Astrocyte (in vitro differentiated cells and primary cell): ENCODE data around the gene OR10A2. TPM values are rescaled to one million over a fixed set of nuclear protein-coding genes. Genes with fewer than 3 reads are reported as not detected.

Experiments used
- DNase-seq: peaks from one replicate; pipeline ENCODE4 v3.0.0-alpha.2; 2010; ENCODE audit warnings: low read depth
- FAIRE-seq: peaks from 2 replicates; lab custom pipeline; 2011; peaks lifted over from hg19 to GRCh38; lab: Jason Lieb, UNC
- H2AFZ ChIP-seq: 2 replicates; pipeline ENCODE4 v1.6.0; 2012; ENCODE audit warnings: low read depth, low read length, inconsistent platforms
- H3K27ac ChIP-seq: 2 replicates; pipeline ENCODE4 v1.5.1; 2011; ENCODE audit warnings: low read depth, low read length, inconsistent platforms
- H3K27me3 ChIP-seq: 2 replicates; pipeline ENCODE4 v1.6.0; 2011; ENCODE audit warnings: low read length, inconsistent platforms; ENCODE audit not compliant: insufficient read depth
- H3K36me3 ChIP-seq: 2 replicates; pipeline ENCODE4 v1.5.1; 2011; ENCODE audit warnings: low read length, inconsistent platforms; ENCODE audit not compliant: insufficient read depth
- H3K4me1 ChIP-seq: 2 replicates; pipeline ENCODE4 v1.5.1; 2011; ENCODE audit warnings: low read length, inconsistent platforms; ENCODE audit not compliant: insufficient read depth
- H3K4me2 ChIP-seq: 2 replicates; pipeline ENCODE4 v1.6.0; 2012; ENCODE audit warnings: low read length, inconsistent platforms
- H3K4me3 ChIP-seq: 2 replicates; pipeline ENCODE4 v1.5.1; 2011; ENCODE audit warnings: low read depth, mild to moderate bottlenecking, low read length, inconsistent platforms; ENCODE audit not compliant: insufficient read depth
- H3K79me2 ChIP-seq: 2 replicates; pipeline ENCODE4 v1.6.0; 2012; ENCODE audit warnings: mild to moderate bottlenecking, low read length, inconsistent platforms; ENCODE audit not compliant: insufficient read depth
- H3K9ac ChIP-seq: 2 replicates; pipeline ENCODE4 v1.6.0; 2012; ENCODE audit warnings: mild to moderate bottlenecking, low read length, inconsistent platforms
- H3K9me3 ChIP-seq: 2 replicates; pipeline ENCODE4 v1.5.1; 2012; ENCODE audit warnings: low read depth, mild to moderate bottlenecking, low read length, inconsistent platforms; ENCODE audit not compliant: insufficient read depth
- H4K20me1 ChIP-seq: 2 replicates; pipeline ENCODE4 v1.6.0; 2012; ENCODE audit warnings: low read length, inconsistent platforms; ENCODE audit not compliant: insufficient read depth
- H3K27ac Mint-ChIP-seq: one replicate; pipeline ENCODE4 v1.8.0; 2021; ENCODE audit warnings: mild to moderate bottlenecking, mixed read lengths; ENCODE audit not compliant: unreplicated experiment
- H3K27me3 Mint-ChIP-seq: one replicate; pipeline ENCODE4 v1.8.0; 2021; ENCODE audit warnings: low read depth, mixed read lengths; ENCODE audit not compliant: unreplicated experiment
- H3K36me3 Mint-ChIP-seq: one replicate; pipeline ENCODE4 v1.8.0; 2021; ENCODE audit warnings: low read depth, mixed read lengths; ENCODE audit not compliant: unreplicated experiment
- H3K4me1 Mint-ChIP-seq: one replicate; pipeline ENCODE4 v1.8.0; 2021; ENCODE audit warnings: low read depth, mixed read lengths; ENCODE audit not compliant: unreplicated experiment
- H3K4me3 Mint-ChIP-seq: one replicate; pipeline ENCODE4 v1.8.0; 2021; ENCODE audit warnings: mild to moderate bottlenecking, moderate library complexity, mixed read lengths; ENCODE audit not compliant: unreplicated experiment
- H3K9me3 Mint-ChIP-seq: one replicate; pipeline ENCODE4 v1.8.0; 2021; ENCODE audit warnings: mild to moderate bottlenecking, mixed read lengths; ENCODE audit not compliant: unreplicated experiment
- CTCF ChIP-seq: IDR thresholded peaks from 2 replicates; pipeline ENCODE4 v1.5.1; 2011; ENCODE audit warnings: low read depth, mild to moderate bottlenecking, inconsistent platforms, low read length, moderate library complexity; ENCODE audit not compliant: insufficient read depth
- EZH2 ChIP-seq: IDR thresholded peaks from 2 replicates; pipeline ENCODE4 v1.6.1; 2012; ENCODE audit warnings: mild to moderate bottlenecking, low read length, inconsistent platforms; ENCODE audit not compliant: insufficient read depth
- total RNA-seq: library from RNA; stranded (reverse); gene quantifications from 2 replicates; pipeline ENCODE4 v1.2.1, GENCODE V29; 2021

The OR10A2 gene
- total RNA-seq, 1 donor from 2014 or later, result not detected

- Histone ChIP-seq H3K4me3 (no peak overlapping the region), H3K4me2 (no peak overlapping the region), H3K27me3 (no peaks in the 10 kb centered on the region), H4K20me1 (no peaks in the 10 kb centered on the region), H3K27ac (no peak overlapping the region), H3K4me1 (no peaks in the 10 kb centered on the region), H3K36me3 (no peaks in the 10 kb centered on the region), H3K9ac (no peak overlapping the region), H3K79me2 (no peaks in the 10 kb centered on the region), H2AFZ (no peak overlapping the region), H3K9me3 (no peaks in the 10 kb centered on the region)
- DNase-seq (peak; percentile 14), FAIRE-seq (no peak)
- Mint-ChIP-seq H3K27me3 (no peaks in the 10 kb centered on the region), H3K4me3 (no peak overlapping the region), H3K4me1 (no peaks in the 10 kb centered on the region), H3K9me3 (no peaks in the 10 kb centered on the region), H3K36me3 (no peaks in the 10 kb centered on the region), H3K27ac (no peak overlapping the region)
- no peak for TF ChIP-seq EZH2
- TF ChIP-seq CTCF, result no peak
Observed at GRCh38 chr11:6911948-6912347, 49.1 kb downstream of the OR10A2 start.

- H3K9me3 ChIP-seq, result no peaks in the 10 kb centered on the region
- no peak overlapping the region for H3K27ac ChIP-seq
- no peak overlapping the region for H3K4me3 ChIP-seq
- Mint-ChIP-seq H3K36me3 (no peaks in the 10 kb centered on the region), H3K9me3 (no peaks in the 10 kb centered on the region), H3K27ac (no peak overlapping the region), H3K4me1 (no peaks in the 10 kb centered on the region), H3K27me3 (no peaks in the 10 kb centered on the region), H3K4me3 (no peak overlapping the region)
- H3K9ac ChIP-seq, result no peak overlapping the region
- H3K79me2 ChIP-seq, result no peaks in the 10 kb centered on the region
- no peaks in the 10 kb centered on the region for H3K36me3 ChIP-seq
- TF ChIP-seq EZH2, result no peak
- no peak overlapping the region for H3K4me2 ChIP-seq
- H3K4me1 ChIP-seq, result no peaks in the 10 kb centered on the region
- FAIRE-seq (no peak), DNase-seq (no peak)
- H2AFZ ChIP-seq, result no peak overlapping the region
- H4K20me1 ChIP-seq, result no peaks in the 10 kb centered on the region
- H3K27me3 ChIP-seq, result no peaks in the 10 kb centered on the region
Observed at GRCh38 chr11:6919698-6920097, 56.8 kb downstream of the OR10A2 start.

GRCh38 chr11:6920702-6921101, 57.8 kb downstream of the OR10A2 start, which contains the start of gene OR2D3:
Gene OR2D3, plus strand, starts transcription at chr11:6921002. Its CDS starts 0 bp downstream, at chr11:6921002.
- no peak within 1 kb of the TSS for H3K4me3 ChIP-seq
- no peak for FAIRE-seq
- Mint-ChIP-seq H3K27me3 (no peaks in the 10 kb centered on the region), H3K4me1 (no peaks in the 10 kb centered on the region), H3K9me3 (no peaks in the 10 kb centered on the region), H3K27ac (no peak within 1 kb of the TSS), H3K36me3 (no peaks in the 10 kb centered on the region), H3K4me3 (no peak within 1 kb of the TSS)
- TF ChIP-seq CTCF (no peak), EZH2 (no peak)
- H4K20me1 ChIP-seq, result no peaks in the 10 kb centered on the region
- H3K36me3 ChIP-seq, result no peaks in the 10 kb centered on the region
- no peaks in the 10 kb centered on the region for H3K79me2 ChIP-seq
- no peak within 1 kb of the TSS for H3K4me2 ChIP-seq
- no peaks in the 10 kb centered on the region for H3K9me3 ChIP-seq
- H2AFZ ChIP-seq, result no peak within 1 kb of the TSS
- no peak for DNase-seq
- no peak within 1 kb of the TSS for H3K27ac ChIP-seq
- H3K9ac ChIP-seq, result no peak within 1 kb of the TSS
- peaks cover under 1% of the 10 kb centered on the region for H3K4me1 ChIP-seq
- H3K27me3 ChIP-seq, result no peaks in the 10 kb centered on the region

Other genes with a start within 250 kb of the OR10A2 start
- 43.4 and 58.3 TPM in 2 replicates for gene TPP1, start 243.6 kb upstream of the OR10A2 start, total RNA-seq
- 7.7 and 8.4 TPM in 2 replicates for gene DCHS1, start 207.2 kb upstream of the OR10A2 start, total RNA-seq
- 89.2 and 89.9 TPM in 2 replicates for gene MRPL17, start 179.7 kb upstream of the OR10A2 start, total RNA-seq
- gene OR2AG2, start 91.1 kb upstream of the OR10A2 start, total RNA-seq, result 0.07 and 0.27 TPM in 2 replicates
- not detected in 2 replicates for gene OR2AG1, start 80.0 kb upstream of the OR10A2 start, total RNA-seq
- 0.09 TPM in 1 of 2 replicates, not detected in the other for gene OR6A2, start 63.4 kb upstream of the OR10A2 start, total RNA-seq
- gene OR10A5, start 17.4 kb upstream of the OR10A2 start, total RNA-seq, result not detected in 2 replicates
- gene OR10A4, start 13.6 kb downstream of the OR10A2 start, total RNA-seq, result not detected in 2 replicates
- gene OR2D2, start 29.4 kb downstream of the OR10A2 start, total RNA-seq, result 0.39 TPM in 1 of 2 replicates, not detected in the other
- gene OR2D3, start 57.9 kb downstream of the OR10A2 start, total RNA-seq, result not detected in 2 replicates
- 2.1 and 2.9 TPM in 2 replicates for gene ZNF215, start 63.4 kb downstream of the OR10A2 start, total RNA-seq
- gene ZNF214, start 157.3 kb downstream of the OR10A2 start, total RNA-seq, result 0.93 and 0.94 TPM in 2 replicates
- gene NLRP14, start 157.4 kb downstream of the OR10A2 start, total RNA-seq, result not detected in 2 replicates
- not detected in 2 replicates for gene RBMXL2, start 225.9 kb downstream of the OR10A2 start, total RNA-seq